Activated CD8-positive, alpha-beta memory T cell treated with anti-CD3 and anti-CD28 coated beads, Interleukin-2, amount 50 U/mL, for 24 hours (primary cell): Measurements from ENCODE around the gene C19orf33.
"Not testable (repeated sequence)": the region's sequence is repeated elsewhere in the genome, so short reads cannot be mapped to it uniquely, and the experiment has no call there.

Source experiments
- DNase-seq: peaks from one replicate; pipeline ENCODE4 v3.0.0-alpha.2; 2020; ENCODE audit errors: extremely low read depth

Gene C19orf33

DNA sequence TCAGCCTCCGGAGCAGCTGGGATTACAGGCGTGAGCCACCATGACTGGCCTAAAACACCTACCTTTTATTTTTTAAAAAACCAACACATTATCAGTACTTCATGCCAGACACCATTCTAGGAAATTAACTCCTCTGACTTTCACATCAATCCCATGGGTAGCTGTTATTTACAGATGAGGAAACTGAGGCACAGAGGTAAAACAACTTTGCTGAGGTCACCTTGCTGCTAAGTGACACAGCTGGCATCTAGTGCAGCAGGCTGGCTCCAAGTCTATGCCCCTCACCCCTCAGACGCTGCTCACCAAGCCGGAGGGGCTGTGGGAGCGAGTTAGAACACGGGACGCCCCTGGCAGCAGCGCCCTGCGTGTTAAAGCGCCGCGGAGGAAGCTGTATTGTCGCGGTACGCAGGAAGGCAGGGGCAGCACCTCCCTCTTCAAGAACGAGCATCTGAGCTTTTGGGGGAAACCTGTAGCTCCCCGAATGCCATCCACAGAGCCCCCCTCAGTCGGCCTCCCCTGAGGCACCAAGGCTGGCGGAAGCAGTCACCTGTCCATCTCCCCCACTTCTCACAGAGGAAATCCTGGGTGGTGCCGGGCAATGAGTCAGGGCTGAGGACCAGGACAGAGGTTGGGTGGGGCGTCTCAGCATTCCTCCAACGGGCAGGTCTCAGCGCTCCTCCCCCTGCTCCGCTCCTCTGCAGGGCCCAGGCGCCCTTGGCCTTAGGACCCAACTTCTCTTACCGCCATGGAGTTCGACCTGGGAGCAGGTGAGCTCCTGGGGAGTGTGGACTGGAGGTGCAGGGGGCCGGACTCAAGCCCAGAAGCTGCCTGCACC lies at the start of gene C19orf33:
C19orf33 (plus strand) TSS at position 735 of the 835 bp plus-strand sequence; CDS start at position 746, 11 bp downstream.
- DNase-seq, result no peak

DNA sequence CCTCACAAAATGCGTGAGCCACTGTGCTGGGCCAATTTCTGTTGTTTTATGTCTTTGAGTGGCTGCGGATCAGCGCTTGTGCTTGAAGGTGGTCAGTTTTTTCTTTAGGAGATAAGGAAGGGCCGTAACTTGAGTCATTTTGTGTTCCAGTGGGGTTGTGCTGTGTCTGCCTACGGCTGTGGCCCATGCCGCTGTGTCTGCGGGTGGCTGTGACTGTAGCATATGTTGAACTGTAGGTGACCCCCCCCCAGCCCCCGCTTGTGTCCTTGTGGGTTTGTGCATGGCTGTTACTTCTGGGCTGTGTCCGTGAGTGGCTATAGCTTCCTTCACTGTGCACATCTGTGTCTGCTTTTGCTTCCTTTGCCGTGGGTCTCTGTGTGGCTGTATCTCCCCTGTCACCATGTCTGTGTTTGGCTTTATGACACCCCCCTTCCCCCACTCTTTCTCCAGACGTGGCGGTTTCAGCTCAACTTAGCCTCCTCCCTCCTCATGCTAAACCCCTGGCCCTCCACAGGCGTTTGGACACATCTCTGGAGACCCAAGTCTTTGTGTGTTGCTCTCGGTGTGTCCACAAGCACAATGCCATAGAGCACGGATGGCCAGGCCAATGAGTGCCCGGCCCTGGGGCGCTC lies 48.6 kb upstream of the C19orf33 start:
- DNase-seq, result no peak

DNA sequence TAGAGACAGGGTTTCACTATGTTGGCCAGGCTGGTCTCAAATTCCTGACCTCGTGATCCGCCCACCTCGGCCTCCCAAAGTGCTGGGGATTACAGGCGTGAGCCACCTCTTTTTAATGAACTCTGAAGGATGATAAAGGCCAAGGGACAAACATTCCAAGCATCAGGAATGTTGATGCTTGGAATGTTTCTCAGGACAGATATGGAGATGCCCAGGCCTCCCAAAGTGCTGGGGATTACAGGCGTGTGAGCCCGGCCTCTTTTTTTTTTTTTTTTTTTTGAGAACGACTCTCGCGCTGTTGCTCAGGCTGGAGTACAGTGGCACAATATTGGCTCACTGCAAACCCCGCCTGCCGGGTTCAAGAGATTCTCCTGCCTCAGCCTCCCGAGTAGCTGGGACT lies 42.1 kb upstream of the C19orf33 start:
- not testable (repeated sequence) for DNase-seq

DNA sequence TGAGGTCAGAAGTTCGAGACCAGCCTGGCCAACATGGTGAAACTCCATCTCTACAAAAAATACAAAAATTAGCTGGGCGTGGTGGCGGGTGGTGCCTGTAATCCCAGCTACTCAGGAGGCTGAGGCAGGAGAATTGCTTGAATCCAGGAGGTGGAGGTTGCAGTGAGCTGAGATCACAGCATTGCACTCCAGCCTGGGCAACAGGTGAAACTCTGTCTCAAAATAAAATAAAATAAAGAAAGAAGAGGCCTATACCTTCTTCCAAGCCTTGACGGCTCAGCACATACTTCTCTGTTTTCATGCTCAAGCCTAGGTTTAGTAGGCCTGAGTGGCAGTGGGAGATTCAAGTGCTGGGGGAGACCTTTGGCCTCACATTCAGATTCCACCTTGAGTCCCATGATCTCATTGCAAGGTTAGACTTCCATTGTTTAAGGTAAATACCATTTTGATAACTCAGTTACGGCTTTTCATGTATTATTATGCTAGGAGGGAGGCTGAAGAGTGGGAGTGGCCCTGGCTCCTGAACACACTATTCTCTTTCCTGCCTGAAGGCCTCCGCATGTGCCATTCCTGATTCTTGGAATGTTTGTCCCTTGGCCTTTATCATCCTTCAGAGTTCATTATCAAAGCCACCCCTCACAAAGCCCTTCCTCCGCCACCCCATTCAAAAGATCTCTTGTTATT lies 41.3 kb upstream of the C19orf33 start:
- no peak for DNase-seq

DNA sequence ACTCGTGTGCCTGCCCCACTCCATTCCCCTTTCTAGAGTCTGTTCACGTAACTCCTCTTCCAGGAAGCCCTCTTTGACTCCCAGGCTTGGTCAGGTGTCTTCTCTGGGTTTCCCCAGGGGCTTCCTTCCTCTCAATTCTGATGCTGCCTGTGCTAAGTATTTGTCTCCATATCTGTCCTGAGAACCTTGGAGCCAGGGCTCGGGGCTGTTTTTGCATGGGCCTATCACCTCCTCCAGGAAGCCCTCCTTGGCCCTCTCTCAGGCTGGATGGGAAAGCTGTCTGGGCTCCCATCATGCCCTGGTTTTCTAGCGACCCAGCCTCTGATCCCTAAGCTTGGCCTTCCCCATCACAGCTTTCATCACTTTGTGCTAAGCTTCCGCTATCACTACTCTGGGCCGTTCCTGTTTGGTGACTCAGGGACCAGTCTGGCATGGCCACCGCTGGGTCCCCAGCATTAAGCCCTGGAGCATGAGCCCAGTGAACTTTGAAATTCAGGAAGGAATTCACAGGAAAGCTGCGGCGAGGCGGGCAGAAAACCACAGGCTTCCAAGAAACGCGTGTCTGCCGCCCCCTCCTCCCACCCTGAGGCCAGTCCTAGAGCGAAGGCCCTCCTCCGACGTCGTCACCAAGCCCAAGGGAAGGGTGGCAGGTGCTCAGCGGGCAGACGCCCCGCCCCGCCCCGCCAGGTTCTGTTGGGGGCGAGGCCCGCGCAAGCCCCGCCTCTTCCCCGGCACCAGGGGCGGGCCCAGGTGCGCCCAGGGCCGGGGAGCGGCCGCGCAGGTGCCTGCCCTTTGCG lies 40.2 kb upstream of the C19orf33 start:
- DNase-seq, result peak; percentile 30

DNA sequence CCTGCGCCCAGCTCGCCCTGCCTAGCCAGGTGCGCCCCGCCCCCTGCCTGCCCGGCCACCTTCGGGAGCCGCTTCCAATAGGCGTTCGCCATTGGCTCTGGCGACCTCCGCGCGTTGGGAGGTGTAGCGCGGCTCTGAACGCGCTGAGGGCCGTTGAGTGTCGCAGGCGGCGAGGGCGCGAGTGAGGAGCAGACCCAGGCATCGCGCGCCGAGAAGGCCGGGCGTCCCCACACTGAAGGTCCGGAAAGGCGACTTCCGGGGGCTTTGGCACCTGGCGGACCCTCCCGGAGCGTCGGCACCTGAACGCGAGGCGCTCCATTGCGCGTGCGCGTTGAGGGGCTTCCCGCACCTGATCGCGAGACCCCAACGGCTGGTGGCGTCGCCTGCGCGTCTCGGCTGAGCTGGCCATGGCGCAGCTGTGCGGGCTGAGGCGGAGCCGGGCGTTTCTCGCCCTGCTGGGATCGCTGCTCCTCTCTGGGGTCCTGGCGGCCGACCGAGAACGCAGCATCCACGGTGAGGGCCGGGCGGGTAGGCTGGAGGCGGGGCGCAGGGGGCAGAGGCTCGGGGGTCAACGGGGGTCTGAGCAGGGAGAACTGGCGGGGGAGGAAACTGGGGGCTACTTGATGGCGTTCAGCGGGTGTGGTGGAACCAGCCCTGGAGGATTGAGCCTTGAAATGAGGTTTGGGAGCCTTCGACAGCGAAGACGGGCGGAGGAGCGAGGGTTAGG lies 39.4 kb upstream of the C19orf33 start, which contains the start of gene SPINT2:
SPINT2 (plus strand) TSS at position 88 of the 727 bp plus-strand sequence; CDS start at position 408, 320 bp downstream.
- no peak for DNase-seq

DNA sequence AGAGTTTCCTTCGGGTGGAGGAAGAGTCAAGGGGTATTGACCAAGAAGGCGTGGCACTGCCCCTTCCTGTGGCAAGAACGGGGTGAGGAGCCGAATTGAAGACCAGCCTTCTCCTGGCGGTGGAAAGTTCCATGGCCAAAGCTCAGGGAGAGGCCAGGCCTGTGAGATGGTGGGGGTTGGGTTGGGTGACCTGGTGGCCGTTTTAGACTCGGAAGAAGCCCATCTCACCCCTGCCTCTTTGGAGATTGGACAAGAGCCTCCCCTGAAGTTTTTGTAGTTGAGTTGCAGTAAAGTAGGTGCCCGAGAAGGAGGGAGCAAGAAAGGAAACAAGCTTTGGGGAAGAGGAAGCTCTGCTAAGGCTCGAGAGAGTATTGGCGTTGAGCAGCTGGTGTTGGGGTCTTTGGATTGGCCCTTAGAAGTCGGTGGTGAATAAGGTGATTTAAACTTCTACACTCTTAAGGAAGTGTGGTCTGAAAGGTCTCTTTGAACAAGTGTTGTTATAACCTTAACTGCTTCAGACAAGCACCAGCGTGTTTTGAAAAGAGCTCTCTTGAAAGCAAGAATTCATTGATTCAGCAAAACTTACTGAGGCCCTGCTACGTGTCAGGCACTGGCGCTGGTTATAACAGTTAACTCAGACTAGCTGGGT lies 38.7 kb upstream of the C19orf33 start:
- DNase-seq, result no peak

DNA sequence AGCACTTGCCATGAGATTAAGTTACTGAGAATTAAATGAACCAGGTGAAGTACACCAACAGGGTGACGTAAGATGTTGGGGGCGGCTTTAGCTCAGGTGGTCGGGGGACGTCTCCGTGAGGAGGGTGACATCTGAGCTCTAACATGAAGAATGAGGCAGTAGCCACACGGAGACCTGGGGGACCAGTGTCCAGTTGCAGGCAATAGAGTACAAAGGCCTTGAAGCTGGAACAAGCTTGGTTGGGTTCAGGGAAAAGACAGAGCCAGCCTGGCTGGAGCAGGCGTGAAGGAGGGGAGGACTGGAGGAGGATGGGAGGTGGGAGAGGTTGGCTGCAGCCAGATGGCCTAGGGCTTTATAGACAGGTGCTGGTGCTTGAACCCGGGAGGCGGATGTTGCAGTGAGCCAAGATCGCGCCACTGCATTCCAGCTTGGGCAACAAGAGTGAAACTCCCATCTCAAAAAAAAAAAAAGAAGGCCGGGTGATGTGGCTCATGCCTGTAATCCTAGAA lies 38.1 kb upstream of the C19orf33 start:
- DNase-seq, result no peak

DNA sequence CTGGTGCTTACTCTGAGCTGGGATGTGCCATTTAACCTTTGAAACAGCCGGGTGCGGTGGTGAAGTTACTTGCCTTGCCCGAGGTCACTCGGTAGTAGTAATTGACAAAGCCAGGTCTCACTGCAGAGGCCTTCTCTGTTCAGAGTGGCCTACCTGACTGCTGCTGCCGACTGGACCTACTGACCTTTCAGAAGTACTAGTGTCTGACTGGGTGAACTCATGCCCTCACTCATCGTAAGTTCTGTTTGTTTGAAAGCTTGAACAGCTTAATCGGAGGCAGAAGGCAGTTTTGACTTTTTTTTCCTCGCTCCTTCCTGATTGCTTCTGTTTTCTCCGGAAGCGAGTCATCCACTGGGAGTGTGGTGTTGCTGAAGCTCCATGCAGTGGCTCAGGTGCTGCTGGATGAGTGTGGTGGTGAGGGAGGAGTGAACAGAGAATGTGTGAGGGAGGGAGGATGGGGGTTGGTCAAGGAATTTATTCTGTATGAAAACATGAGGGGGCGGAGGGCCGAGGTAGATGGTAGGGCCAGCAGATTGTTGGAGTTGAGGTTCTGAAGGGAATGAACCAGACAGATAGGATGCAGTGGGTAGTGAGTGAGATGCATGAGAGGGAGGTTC lies 37.0 kb upstream of the C19orf33 start:
- DNase-seq, result no peak

DNA sequence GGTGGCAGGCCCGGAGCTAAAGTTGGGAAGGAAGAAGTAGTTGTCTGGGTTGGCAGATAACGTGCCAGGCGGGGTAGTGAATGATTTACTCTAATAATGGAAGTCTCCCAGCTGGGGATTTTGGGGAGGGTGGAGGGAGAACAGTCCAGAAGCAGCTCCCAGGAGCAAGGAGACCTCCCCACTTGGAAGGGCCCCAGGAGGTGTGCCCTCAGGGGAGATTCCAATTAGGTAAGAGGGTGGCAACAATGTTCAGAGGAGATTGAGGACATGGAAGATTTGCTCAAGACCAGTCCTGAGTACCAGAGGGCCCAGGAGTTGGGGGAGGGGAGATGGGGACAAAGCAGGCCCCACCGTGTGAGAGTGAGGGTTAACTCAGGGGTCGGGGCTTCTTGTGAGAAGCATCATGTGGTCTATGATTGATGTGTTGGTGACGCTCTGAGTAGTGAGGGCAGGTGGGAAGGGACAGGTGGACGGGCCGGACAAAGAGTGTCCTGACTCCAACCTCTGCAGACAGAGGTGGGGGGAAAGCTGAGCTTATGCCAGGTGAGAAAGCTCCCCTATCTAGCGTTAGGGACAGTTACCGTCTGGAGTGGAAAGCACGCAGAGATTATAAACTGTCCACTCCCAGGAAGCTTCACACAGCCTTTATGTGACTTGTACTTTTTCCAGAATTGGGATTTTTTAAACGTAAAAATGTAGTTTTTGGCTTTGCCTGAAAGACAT lies 36.1 kb upstream of the C19orf33 start:
- DNase-seq, result no peak

DNA sequence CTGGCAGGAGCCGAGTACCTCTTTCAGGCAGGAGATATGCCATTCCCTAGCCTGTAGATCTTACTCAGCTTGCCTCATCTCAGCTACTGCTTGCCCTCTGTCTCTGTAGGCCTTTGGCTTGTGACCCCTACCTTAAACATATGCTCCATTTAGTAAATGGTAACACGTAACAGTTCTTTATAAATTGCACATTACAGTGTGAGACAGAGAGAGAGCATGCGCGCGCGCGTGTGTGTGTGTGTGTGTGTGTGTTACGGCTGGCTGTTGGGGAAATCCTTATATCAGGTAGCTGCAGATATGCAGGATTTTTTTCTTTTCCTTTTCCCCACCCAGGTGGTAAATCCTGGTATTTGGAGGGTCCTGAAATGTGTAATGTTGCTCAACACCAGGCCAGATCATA lies 35.5 kb upstream of the C19orf33 start:
- DNase-seq, result no peak

DNA sequence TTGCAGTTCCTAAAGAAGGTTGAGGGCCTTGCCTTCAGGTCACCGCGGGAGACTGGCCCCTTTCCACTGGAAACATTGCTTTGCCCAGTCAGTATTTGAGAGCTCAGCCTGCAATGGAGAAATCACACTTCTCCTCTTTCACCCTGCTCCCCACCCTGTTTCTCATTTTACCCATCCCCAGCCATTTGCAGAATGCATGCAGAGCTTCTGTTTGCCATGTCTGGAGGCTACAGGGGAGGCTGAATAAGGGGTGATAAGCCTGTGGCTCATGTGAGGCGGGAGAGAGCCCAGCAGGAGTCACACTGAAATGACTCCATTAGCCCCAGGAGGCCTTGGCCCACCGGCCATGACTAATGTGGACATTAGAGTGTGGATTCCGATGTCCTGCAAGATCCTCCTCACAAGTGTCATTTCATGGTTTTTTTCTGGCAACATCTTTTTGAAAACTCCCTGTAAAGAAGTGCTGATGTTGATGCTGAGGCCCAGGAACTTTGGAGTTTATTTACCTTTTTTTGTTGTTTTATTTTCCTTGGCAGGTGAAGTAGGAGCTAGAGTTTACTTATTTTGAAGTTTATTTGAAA lies 33.4 kb upstream of the C19orf33 start:
- no peak for DNase-seq

DNA sequence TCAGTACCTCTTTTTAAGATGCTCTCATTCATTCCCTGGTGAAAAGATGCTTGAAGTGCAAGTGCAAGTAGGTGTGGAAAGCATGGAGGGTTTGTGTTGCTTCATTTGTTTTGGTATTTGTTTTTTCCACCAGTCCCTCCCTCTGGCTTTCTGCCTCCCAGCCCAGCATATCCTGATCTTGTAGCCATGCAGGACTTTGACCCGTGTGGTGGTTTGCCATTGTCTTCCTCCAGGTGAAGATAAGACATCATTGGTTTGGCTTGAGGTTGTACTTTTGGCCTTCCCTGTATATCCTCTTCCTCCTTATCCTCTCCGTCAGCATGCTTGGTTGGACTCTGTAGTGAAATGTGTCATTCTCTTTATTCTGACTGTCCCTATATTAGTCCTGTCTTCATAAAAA lies 30.6 kb upstream of the C19orf33 start:
- DNase-seq, result no peak

DNA sequence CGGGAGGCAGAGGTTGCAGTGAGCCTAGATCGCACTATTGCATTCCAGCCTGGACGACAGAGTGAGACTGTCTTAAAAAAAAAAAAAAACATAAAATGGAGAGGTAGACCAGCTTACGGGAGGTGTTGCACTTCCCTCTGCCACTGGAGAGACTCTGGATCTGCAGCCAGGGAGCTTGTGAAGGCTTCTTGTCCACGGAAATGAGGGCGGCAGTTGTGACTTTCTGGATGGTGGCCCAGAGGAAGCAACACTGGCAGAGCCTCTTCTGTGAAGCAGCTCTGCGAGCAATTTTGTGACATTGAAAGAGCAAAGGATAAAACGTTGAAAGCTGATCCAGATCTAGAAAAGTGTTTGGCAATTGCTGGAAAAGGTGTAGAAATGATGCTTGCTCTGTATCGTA lies 29.3 kb upstream of the C19orf33 start:
- DNase-seq, result no peak

DNA sequence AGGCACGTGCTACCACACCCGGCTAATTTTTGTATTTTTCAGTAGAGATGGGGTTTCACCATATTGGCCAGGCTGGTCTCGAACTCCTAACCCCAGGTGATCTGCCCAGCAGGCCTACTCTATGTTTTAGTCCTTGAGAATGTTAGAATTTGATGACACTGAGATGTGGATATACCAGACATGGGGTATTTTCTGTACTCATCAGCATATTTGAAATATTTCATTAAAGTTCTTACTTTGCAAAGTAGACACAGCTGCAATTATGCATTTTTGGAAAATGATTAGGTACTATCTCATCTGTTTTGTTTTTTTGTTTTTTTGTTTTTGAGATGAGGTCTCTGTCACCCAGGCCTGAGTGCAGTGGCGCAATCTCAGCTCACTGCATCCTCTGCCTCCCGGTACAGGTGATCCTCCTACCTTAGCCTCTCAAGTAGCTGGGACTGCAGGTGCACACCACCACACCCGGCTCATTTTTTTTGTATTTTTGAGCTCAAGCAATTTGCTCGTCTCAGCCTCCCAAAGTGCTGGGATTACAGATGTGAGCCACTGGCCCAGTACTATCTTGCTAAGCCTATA lies 27.0 kb upstream of the C19orf33 start:
- no peak for DNase-seq

DNA sequence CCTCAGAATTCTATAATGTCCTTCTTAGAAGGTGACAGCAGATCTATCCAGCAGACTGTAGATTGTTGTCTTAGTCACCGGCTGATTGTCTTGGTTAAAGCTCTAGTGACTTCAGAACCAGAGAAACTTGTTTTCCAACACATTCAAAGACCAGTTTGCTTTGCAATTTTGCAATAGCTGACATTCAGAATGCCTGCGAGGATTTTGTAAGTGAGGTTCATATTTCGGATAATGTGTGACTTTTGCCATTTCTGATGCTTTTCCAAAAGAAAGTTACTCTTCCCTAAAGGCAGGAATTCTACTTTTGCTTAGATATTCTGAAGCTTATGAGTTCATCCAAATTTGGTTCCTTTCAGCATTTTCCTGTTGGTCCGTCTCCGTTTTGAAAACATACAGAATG lies 26.5 kb upstream of the C19orf33 start:
- no peak for DNase-seq

DNA sequence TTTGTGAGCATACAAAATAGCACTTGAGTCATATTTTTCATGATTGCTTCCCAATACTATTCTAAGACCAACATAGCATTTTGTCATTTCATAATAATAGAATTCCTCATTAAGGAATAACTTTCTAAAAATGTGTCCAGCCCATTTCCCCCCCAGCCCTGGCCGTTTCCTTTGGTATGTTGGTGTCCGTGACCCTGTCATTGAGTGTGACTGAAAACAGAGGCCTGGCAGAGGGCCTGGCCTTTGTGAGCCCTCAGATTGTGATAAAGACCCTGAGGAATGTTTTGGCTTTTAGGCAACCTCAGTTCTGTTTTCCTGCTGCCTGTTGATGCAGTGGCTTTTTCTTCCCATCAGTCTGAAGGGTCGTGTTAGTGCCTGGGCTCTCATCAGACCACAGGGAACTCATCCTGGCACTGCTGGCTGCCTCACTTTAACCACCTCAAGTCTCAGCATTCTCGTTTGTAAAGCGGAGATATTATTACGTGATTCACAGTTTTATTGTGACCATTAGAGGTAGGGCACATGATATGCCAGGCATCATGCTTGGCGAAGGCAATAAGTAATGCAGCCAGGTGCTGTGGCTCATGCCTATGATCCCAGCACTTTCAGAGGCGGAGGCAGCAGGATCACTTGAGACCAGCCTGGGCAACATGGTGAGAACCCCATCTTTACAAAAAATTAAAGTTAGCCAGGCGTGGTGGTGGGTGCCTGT lies 25.9 kb upstream of the C19orf33 start:
- no peak for DNase-seq

DNA sequence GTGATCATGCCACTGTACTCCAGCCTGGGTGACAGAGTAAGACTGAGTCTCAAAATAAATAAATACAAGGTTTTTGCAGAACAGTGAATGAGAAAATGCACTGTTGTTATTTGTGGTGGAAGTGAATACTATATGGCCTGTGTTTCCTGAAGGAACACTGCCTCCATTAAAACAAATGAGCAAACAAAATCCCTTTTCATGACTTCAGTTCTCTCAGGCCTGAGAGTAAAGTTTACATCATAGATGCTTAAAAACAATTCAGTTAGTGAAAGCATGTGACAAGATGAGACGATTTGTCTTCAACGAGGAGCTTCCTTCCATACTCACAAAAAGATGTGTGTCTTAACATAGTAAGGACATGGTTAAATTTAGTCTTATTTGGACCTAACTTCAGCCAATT lies 25.3 kb upstream of the C19orf33 start:
- no peak for DNase-seq
